ENCODE measurements around the gene GRB10. TPM values are rescaled to one million over a fixed set of nuclear protein-coding genes. Genes with fewer than 3 reads are reported as not detected.

The GRB10 gene
- polyA plus RNA-seq, 2 of the 4 experiments (the other 2 are of a cell fraction) = 23.2 to 37.0 TPM

- FAIRE-seq (no peak), ATAC-seq (no peak), DNase-seq (ENCODE audit: low read depth in 1 of 2, low spot score in 1 of 2) (no peak)
- Histone ChIP-seq H3K4me3 (no peak overlapping the region), H3K27ac (no peak overlapping the region), H3K4me1 (no peaks in the 10 kb centered on the region), H3K4me2 (no peak overlapping the region), H3K9me3 (no peaks in the 10 kb centered on the region)
- no peak for TF ChIP-seq HEYL (CRISPR knock-in tag; IDR thresholded peaks at IDR 0.05)
- TF ChIP-seq TP53 (CRISPR knock-in tag; IDR thresholded peaks at IDR 0.05) = no peak
- TF ChIP-seq ZSCAN20 (CRISPR knock-in tag; IDR thresholded peaks at IDR 0.05) = no peak
- no peak for TF ChIP-seq TFCP2L1 (CRISPR knock-in tag; IDR thresholded peaks at IDR 0.05)
- no peak for TF ChIP-seq E2F6 (IDR thresholded peaks at IDR 0.05; ENCODE audit: borderline replicate concordance, low read depth)
- no peak for TF ChIP-seq EHMT2 (IDR thresholded peaks at IDR 0.05; ENCODE audit: low read depth)
- no peak for TF ChIP-seq ZNF302 (CRISPR knock-in tag; IDR thresholded peaks at IDR 0.05)
- TF ChIP-seq SREBF2 (IDR thresholded peaks at IDR 0.05) = no peak
- TF ChIP-seq CTCF (IDR thresholded peaks at IDR 0.05) = no peak
- TF ChIP-seq MAZ (IDR thresholded peaks at IDR 0.05; ENCODE audit: borderline replicate concordance, low read depth, low read length) = no peak
- TF ChIP-seq ESRRA (IDR thresholded peaks at IDR 0.05; ENCODE audit: borderline replicate concordance, low read length) = no peak
- TF ChIP-seq NFE2L2 (conservative IDR thresholded peaks at IDR 0.05; ENCODE audit: low read length) = no peak
- no peak for TF ChIP-seq REST (IDR thresholded peaks at IDR 0.05)
- ChIA-PET POLR2A (no interaction called here), CTCF (interaction anchor here (0.6 to 2.5 kb wide), 3 partner anchors 39 to 374 kb away, joined by 3 to 6 read pairs (median 5); no protein-coding TSS in a partner anchor)
- WGBS (ENCODE audit: missing lambda C conversion rate) = 94% methylated on average over 8 of the region's 8 CpGs
These were observed 89.1 kb downstream of the GRB10 start for GRCh38 chr7:50693455-50694130.

GRCh38 chr7:50690541-50691011, 92.1 kb downstream of the GRB10 start:
- TF ChIP-seq USF2 (IDR thresholded peaks at IDR 0.05) (no peak), EHF (CRISPR knock-in tag; IDR thresholded peaks at IDR 0.05) (no peak), RARB (CRISPR knock-in tag; IDR thresholded peaks at IDR 0.05) (no peak), EP300 (IDR thresholded peaks at IDR 0.05) (no peak), CHD4 (IDR thresholded peaks at IDR 0.05; ENCODE audit: borderline replicate concordance) (no peak)
- WGBS (ENCODE audit: missing lambda C conversion rate) = 85% methylated on average over 11 of the region's 11 CpGs
- DNase-seq (ENCODE audit: low read depth in 1 of 2, low spot score in 1 of 2) = no peak
- POLR2A ChIA-PET = no interaction called here
- Histone ChIP-seq H3K4me3 (no peak overlapping the region), H3K9me3 (no peaks in the 10 kb centered on the region), H3K4me1 (no peaks in the 10 kb centered on the region), H3K27ac (no peak overlapping the region), H3K4me2 (no peak overlapping the region)
- CTCF ChIA-PET = no interaction called here
- no peak for ATAC-seq
- no peak for FAIRE-seq

All from A549 (cell line).